Measurements from ENCODE around the gene FLAD1.

DNA sequence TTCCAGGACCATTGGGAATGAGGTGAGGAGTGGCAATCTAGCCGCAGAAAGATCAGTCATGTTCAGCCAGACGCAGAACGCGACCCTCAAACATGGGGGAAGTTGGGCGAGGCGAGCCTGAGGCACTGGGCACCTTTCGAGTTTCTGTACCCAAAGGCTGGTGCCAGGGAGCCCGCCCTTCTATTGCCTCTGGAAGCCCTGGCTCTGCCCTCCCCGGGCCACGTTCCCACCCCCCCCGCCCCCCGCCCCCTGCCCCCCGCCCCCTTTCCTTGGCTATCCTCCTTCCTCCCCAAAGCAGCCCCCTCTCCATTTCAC is 17.2 kb downstream of the FLAD1 start:
- TF ChIP-seq POLR2A (IDR thresholded peaks at IDR 0.05; ENCODE audit: low read depth, low read length) (no peak), POLR2AphosphoS5 (IDR thresholded peaks at IDR 0.05; ENCODE audit: low read depth, low read length) (no peak)
